Progenitor cell of endocrine pancreas (in vitro differentiated cells): ENCODE data around the gene PPP2R5A. TPM values are rescaled to one million over a fixed set of nuclear protein-coding genes. Genes with fewer than 3 reads are reported as not detected.

Source experiments
- DNase-seq: peaks from one replicate; pipeline ENCODE4 v3.0.0; 2021; ENCODE audit warnings: low spot score; ENCODE audit not compliant: unreplicated experiment
- H3K27ac Mint-ChIP-seq: 2 replicates; pipeline ENCODE4 v1.8.0; 2021; ENCODE audit warnings: mild to moderate bottlenecking, moderate library complexity, mixed read lengths
- H3K27me3 Mint-ChIP-seq: 2 replicates; pipeline ENCODE4 v1.8.0; 2021; ENCODE audit warnings: mixed read lengths
- H3K36me3 Mint-ChIP-seq: 2 replicates; pipeline ENCODE4 v1.8.0; 2022; ENCODE audit warnings: mixed read lengths; ENCODE audit not compliant: insufficient read depth
- H3K4me1 Mint-ChIP-seq: 2 replicates; pipeline ENCODE4 v1.8.0; 2021; ENCODE audit warnings: low read depth, mixed read lengths
- H3K4me3 Mint-ChIP-seq: 2 replicates; pipeline ENCODE4 v1.8.0; 2021; ENCODE audit warnings: low read depth, mild to moderate bottlenecking, moderate library complexity, mixed read lengths
- H3K9me3 Mint-ChIP-seq: 2 replicates; pipeline ENCODE4 v1.8.0; 2021; ENCODE audit warnings: low read depth, mixed read lengths
- total RNA-seq: library from RNA; stranded (reverse); gene quantifications from 2 replicates; pipeline ENCODE4 v1.2.1, GENCODE V29; 2021
- TF ChIP-seq, protein P1 (sequence below): fragments of 200-600 bp; sonication (generic); IDR thresholded peaks from one replicate; pipeline ENCODE4 v1.5.0; 2021; ENCODE audit warnings: antibody characterized with exemption, mild to moderate bottlenecking; ENCODE audit not compliant: unreplicated experiment

The PPP2R5A gene
- total RNA-seq, 1 donor from 2014 or later: 21.4 TPM

DNA sequence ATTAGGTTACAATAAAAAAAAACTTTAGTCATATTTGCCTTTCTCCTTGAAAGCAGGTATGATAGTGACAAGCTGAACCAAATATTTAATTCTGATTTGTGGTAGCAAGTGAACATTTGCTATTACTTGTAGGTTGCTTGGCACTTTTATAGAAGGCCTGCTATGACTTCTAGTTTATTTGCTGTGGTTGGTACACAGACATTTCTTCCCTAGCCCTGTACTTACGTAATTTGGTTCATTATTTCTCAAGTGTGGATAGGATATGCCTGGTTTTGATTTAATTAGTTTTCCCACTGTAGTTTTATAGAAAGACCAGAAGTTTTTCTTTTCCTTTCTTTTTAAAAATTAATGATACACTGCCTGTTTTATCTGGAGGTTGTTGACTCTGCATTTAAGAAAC, 55.9 kb downstream of the PPP2R5A start:
- no peaks in the 10 kb centered on the region for H3K4me1 Mint-ChIP-seq
- no peaks in the 10 kb centered on the region for H3K9me3 Mint-ChIP-seq
- no peak overlapping the region for H3K4me3 Mint-ChIP-seq
- no peak for DNase-seq
- H3K27me3 Mint-ChIP-seq: no peaks in the 10 kb centered on the region
- TF ChIP-seq, protein P1, sequence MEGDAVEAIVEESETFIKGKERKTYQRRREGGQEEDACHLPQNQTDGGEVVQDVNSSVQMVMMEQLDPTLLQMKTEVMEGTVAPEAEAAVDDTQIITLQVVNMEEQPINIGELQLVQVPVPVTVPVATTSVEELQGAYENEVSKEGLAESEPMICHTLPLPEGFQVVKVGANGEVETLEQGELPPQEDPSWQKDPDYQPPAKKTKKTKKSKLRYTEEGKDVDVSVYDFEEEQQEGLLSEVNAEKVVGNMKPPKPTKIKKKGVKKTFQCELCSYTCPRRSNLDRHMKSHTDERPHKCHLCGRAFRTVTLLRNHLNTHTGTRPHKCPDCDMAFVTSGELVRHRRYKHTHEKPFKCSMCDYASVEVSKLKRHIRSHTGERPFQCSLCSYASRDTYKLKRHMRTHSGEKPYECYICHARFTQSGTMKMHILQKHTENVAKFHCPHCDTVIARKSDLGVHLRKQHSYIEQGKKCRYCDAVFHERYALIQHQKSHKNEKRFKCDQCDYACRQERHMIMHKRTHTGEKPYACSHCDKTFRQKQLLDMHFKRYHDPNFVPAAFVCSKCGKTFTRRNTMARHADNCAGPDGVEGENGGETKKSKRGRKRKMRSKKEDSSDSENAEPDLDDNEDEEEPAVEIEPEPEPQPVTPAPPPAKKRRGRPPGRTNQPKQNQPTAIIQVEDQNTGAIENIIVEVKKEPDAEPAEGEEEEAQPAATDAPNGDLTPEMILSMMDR: no peak
- H3K27ac Mint-ChIP-seq: no peak overlapping the region
- peaks cover 5% of the 10 kb centered on the region for H3K36me3 Mint-ChIP-seq

- no peak overlapping the region for H3K4me3 Mint-ChIP-seq
- H3K27ac Mint-ChIP-seq: no peak overlapping the region
- peaks cover 10% of the 10 kb centered on the region for H3K36me3 Mint-ChIP-seq
- DNase-seq: no peak
- no peaks in the 10 kb centered on the region for H3K4me1 Mint-ChIP-seq
- no peaks in the 10 kb centered on the region for H3K9me3 Mint-ChIP-seq
- TF ChIP-seq, protein P1: no peak
- no peaks in the 10 kb centered on the region for H3K27me3 Mint-ChIP-seq
Measured at GRCh38 chr1:212344905-212345304, 59.7 kb downstream of the PPP2R5A start.

DNA sequence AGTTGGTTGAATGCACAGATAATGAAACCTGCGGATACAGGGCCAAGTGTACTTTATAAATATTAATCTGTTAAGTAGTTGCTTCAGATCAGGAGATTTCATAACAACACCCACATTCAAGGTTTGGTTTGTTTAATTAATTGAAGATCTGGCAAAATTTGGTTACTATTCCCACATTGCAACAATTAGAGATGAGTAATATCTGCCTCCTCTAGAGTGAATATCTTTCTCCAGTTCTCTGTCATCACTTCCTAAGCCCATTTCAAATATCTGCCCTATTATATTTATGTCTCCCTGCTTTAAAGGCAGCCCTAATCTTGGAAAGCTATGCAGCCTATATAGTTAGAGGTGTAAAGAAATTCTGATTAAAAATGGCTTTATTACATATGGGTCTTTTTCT, 61.4 kb downstream of the PPP2R5A start:
- Mint-ChIP-seq H3K4me1 (no peaks in the 10 kb centered on the region), H3K4me3 (no peak overlapping the region), H3K36me3 (peaks cover 11% of the 10 kb centered on the region), H3K27me3 (no peaks in the 10 kb centered on the region), H3K9me3 (no peaks in the 10 kb centered on the region), H3K27ac (no peak overlapping the region)
- TF ChIP-seq, protein P1: no peak
- DNase-seq: no peak

DNA sequence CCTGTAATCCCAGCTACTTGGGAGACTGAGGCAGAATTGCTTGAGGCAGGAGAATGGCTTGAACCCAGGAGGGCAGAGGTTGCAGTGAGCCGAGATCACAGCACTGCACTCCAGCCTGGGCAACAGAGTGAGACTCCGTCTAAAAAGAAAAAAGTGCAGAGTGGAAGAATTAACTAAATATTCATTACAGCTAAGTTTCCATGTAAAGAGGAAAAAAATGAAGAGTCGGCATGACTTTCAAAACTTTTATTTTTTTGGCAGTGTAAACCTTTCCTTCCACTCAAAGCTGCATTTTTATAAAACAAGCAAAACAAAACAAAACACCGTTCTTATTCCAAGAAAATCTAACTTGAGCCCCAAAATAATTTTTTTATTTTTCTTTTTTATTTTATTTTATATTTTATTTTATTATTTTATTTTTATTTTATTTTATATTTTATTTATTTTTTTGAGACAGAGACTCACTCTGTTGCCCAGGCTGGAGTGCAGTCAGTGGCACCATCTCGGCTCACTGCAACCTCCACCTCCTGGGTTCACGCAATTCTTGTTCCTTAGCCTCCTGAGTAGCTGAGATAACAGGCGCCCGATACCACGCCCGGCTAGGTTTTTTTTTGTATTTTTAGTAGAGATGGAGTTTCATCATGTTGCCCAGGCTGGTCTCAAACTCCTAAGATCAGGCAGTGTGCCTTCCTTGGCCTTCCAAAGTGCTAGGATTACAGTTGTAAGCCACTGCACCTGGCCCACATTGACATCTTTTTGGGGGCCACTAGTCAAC, 66.6 kb downstream of the PPP2R5A start:
- no peak overlapping the region for H3K4me3 Mint-ChIP-seq
- no peak overlapping the region for H3K27ac Mint-ChIP-seq
- no peaks in the 10 kb centered on the region for H3K4me1 Mint-ChIP-seq
- DNase-seq: no peak
- no peaks in the 10 kb centered on the region for H3K27me3 Mint-ChIP-seq
- H3K36me3 Mint-ChIP-seq: peaks cover 16% of the 10 kb centered on the region
- TF ChIP-seq, protein P1: no peak
- no peaks in the 10 kb centered on the region for H3K9me3 Mint-ChIP-seq

DNA sequence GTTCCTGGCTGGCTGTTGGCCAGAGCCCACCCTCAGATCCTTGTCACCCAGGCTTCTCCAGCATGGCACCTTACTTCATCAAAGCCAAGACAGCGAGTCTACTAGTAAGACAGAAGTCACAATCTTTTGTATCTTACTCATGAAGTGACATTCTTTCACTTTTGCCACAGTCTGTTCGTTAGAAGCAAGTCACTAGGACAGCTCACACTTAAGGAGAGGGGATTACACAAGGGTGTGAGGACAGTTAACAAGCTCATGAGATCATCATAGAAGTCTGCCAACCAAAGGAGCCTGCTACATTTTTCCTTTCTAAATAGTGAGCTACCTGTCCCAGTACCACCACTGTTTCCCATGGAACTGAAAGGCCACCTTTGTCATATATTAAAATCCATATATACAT, 68.0 kb downstream of the PPP2R5A start:
- Mint-ChIP-seq H3K4me1 (no peaks in the 10 kb centered on the region), H3K4me3 (no peak overlapping the region), H3K9me3 (no peaks in the 10 kb centered on the region), H3K27ac (no peak overlapping the region), H3K36me3 (peaks cover 13% of the 10 kb centered on the region), H3K27me3 (no peaks in the 10 kb centered on the region)
- no peak for DNase-seq
- TF ChIP-seq, protein P1: no peak
